OCI-LY1 (cell line): Measurements from ENCODE around the gene ZNF524.
"Not testable (repeated sequence)": the region's sequence is repeated elsewhere in the genome, so short reads cannot be mapped to it uniquely, and the experiment has no call there.

Source experiments
- EZH2 ChIP-seq: fragments of 200-600 bp; sonication (generic), shearing (Covaris generic); IDR thresholded peaks from 2 replicates; pipeline ENCODE4 v1.8.0; 2017; ENCODE audit warnings: borderline replicate concordance, mixed run types, mild to moderate bottlenecking, antibody characterized with exemption, low read length, moderate library complexity, mixed read lengths
- TF ChIP-seq, protein P1 (sequence below): fragments of 200-600 bp; sonication (generic), shearing (Covaris generic); IDR thresholded peaks from 2 replicates; pipeline ENCODE4 v1.5.1; 2017; ENCODE audit warnings: mild to moderate bottlenecking, antibody characterized with exemption, low read length, moderate library complexity, mixed read lengths

- TF ChIP-seq, protein P1, sequence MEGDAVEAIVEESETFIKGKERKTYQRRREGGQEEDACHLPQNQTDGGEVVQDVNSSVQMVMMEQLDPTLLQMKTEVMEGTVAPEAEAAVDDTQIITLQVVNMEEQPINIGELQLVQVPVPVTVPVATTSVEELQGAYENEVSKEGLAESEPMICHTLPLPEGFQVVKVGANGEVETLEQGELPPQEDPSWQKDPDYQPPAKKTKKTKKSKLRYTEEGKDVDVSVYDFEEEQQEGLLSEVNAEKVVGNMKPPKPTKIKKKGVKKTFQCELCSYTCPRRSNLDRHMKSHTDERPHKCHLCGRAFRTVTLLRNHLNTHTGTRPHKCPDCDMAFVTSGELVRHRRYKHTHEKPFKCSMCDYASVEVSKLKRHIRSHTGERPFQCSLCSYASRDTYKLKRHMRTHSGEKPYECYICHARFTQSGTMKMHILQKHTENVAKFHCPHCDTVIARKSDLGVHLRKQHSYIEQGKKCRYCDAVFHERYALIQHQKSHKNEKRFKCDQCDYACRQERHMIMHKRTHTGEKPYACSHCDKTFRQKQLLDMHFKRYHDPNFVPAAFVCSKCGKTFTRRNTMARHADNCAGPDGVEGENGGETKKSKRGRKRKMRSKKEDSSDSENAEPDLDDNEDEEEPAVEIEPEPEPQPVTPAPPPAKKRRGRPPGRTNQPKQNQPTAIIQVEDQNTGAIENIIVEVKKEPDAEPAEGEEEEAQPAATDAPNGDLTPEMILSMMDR: not testable (repeated sequence)
- not testable (repeated sequence) for TF ChIP-seq EZH2
Observed at GRCh38 chr19:55569477-55569876, 30.6 kb upstream of the ZNF524 start.
